HG03025 (cell line): Measurements from ENCODE around the gene PTGES2.
"Not testable (repeated sequence)": the region's sequence is repeated elsewhere in the genome, so short reads cannot be mapped to it uniquely, and the experiment has no call there.

Experiments
- ATAC-seq: cut with Tn5 transposase; IDR thresholded peaks from one replicate; pipeline ENCODE4 v1.9.1; 2021; ENCODE audit warnings: mild to moderate bottlenecking, moderate library complexity; ENCODE audit not compliant: unreplicated experiment, low FRiP score

PTGES2 gene

GRCh38 chr9:128092199-128092977 is 35.1 kb downstream of the PTGES2 start:
- no peak for ATAC-seq

DNA sequence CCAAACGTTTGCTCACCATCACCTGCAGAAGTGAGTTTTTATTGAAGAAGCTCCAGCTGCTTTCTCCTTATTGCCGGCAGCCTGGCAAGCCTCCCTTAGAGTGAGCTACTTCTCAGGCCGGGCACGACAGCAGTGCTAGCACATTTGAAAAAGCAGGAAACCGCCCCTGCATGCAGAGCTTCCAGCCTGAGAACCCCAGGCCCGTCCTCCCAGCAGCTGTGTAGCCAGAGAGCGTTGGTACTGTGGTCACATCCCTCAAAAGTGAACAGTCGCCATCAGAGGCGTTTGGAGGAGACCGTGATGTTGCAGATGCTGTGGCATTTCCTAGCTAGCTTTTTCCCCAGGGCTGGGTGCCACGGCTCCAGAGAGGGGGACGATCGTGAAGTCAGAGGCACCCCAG is 36.0 kb downstream of the PTGES2 start:
- no peak for ATAC-seq

- ATAC-seq, result no peak
Measured at GRCh38 chr9:128091144-128091543, 36.4 kb downstream of the PTGES2 start.

DNA sequence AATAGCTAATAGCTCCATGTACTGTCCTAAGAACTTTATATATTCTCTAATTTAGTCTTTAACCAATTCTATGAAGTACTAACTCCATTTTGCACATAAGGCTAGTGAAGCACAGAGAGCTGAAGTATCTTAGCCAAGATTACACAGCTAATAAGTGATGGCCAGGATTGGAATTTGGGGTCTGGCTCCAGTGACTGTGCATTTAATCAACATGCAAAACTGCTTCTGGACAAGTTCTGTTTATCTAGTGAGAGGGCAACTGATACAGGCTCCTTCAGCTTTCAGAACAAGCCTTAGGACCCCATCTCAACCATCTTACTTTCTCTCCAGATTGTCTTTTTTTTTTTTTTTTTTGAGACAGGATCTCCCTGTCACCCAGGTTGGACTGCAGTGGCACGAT is 38.2 kb downstream of the PTGES2 start:
- ATAC-seq, result no peak

GRCh38 chr9:128088253-128088945 is 39.1 kb downstream of the PTGES2 start:
- no peak for ATAC-seq

GRCh38 chr9:128087262-128087661 is 40.3 kb downstream of the PTGES2 start:
- no peak for ATAC-seq

DNA sequence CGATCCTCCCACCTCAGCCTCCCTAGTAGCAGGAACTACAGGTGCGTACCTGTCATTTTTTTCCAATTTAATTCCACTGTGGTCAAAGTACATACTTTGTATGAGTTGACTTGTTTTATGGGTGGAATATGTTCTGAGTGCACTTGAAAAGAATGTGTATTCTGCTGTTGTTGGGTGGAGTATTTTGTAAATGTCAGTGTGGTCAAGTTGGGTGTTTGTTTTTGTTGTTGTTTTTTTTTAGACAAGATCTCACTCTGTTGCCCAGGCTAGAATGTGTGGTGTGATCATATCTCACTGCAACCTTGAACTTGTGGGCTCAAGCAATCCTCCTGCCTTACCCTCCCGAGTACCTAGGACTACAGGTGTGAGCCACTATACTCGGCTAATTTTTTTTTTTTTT is 41.6 kb downstream of the PTGES2 start:
- no peak for ATAC-seq

DNA sequence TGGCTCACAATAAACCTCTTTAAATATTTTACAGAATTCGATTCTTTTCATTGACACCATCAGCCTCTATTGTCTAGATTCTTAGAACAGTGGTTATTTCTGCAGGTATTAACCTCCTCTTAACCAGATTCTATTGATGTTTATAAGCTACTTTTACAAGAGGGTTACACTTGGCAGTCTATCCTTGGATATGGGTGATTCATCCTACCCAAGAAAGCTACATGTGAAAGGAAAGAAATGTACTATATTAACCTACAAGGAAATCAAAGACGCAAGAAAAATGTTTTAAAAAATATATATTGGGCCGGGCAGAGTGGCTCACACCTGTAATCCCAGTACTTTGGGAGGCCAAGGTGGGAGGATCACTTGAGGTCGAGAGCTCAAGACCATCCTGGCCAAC is 42.8 kb downstream of the PTGES2 start:
- no peak for ATAC-seq

DNA sequence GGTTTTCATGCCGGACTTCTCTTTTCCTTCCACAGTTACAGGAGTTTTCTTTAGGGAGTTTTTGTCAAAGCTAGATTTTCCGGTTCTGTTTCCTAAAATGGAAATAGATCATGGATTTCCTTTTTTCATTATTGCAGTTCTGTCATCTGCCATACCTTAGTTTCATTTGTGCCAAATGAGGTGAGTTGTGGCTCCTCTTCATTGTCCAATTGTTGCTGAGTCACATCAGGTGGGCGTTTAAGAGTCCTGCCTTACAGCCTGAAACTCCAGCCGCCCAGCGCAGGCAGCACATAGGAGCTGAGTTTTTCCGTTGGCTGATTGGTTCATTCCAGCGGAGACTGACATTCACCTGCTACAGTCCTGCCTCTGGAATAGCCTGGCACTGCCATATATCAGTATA is 45.4 kb downstream of the PTGES2 start:
- no peak for ATAC-seq

- no peak for ATAC-seq
Measured at GRCh38 chr9:128081056-128081455, 46.5 kb downstream of the PTGES2 start.

DNA sequence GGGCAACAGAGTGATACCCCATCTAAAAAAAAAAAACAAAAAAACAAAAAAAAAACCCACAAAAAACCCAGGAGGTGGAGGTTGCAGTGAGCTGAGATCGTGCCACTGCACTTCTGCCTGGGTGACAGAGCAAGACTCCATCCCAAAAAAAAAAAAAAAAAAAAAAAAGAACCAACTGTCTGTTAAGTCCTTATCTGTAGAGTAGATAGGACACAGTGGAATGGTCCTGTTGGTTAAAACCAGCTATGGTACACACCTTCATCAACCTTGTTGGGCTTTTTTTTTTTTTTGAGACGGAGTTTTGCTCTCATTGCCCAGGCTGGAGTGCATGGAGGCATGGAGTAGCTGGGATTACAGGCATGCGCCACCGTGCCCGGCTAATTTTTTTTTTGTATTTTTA is 47.3 kb downstream of the PTGES2 start:
- no peak for ATAC-seq

- no peak for ATAC-seq
Measured at GRCh38 chr9:128078504-128079434, 48.8 kb downstream of the PTGES2 start.

- no peak for ATAC-seq
Measured at GRCh38 chr9:128077847-128078503, 49.6 kb downstream of the PTGES2 start.

DNA sequence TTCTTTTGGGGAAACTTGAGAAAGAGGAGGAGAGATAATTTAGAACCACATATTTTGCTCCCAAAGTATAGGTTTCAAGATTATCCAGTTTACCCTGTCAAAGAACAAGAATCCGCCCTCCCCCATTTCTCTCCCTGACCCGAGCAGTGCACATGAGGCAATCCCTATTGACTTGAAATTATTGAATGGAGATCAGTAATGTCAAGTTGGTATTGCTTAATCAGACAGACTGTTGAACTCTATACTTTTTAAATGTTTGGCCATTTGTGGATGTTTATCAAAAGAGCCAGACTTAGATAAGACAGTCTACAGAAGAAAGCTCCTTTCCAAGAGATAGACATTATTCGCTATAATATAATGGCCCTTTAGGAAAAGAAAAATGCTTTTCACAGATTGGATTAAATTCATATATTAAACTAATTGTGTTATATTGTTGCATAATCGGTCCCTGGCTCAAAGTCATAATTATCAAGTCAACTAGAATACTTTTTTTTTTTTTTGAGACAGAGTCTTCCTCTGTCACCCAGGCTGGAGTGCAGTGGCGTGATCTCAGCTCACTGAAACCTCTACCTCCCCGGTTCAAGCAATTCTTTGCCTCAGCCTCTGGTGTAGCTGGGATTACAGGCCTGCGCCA is 54.2 kb downstream of the PTGES2 start:
- ATAC-seq, result no peak

GRCh38 chr9:128072144-128073021 is 55.1 kb downstream of the PTGES2 start:
- ATAC-seq, result no peak

GRCh38 chr9:128071475-128071874 is 56.1 kb downstream of the PTGES2 start:
- not testable (repeated sequence) for ATAC-seq

DNA sequence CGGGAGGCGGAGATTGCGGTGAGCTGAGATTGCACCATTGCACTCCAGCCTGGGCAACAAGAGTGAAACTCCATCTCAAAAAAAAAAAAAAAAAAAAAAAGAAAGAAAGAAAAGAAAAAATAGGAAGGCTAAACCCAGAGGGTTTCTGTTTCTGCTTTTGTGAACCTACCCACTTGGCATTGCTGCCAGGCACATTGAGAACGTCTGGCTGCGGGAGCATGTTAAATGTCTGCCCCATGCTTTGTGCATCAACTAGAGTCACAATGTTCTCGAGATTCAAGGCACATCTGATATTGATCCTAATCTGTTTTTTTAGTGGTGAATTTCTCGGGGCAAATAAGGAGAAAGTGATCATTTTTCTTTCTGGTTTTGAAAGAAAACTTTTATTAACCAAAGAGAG is 56.7 kb downstream of the PTGES2 start:
- ATAC-seq, result no peak
